WTC11 (cell line): ENCODE data around the gene CAPN15. TPM values are rescaled to one million over a fixed set of nuclear protein-coding genes. Genes with fewer than 3 reads are reported as not detected.

ENCODE experiments used
- ATAC-seq: fragments of 200-7000 bp; cut with Tn5 transposase; 2 replicates; pipeline ENCODE4 v1.10.0; 2021; ENCODE audit warnings: mild to moderate bottlenecking, moderate library complexity
- CTCF ChIA-PET: fragments of 300-600 bp; sonication (Branson Sonifier 250); formaldehyde crosslinking; loops from one replicate; lab custom pipeline; 2021; ENCODE audit warnings: antibody characterized with exemption; lab: Charles Lee
- POLR2A ChIA-PET: fragments of 350-600 bp; sonication (Branson Sonifier 250); formaldehyde crosslinking; loops from one replicate; lab custom pipeline; 2021; ENCODE audit warnings: antibody characterized with exemption; lab: Charles Lee
- DNase-seq: peaks from one replicate; pipeline ENCODE4 v3.0.0; 2021; ENCODE audit warnings: low spot score
- H3K27ac Mint-ChIP-seq: 2 replicates; pipeline ENCODE4 v1.8.0; 2021; ENCODE audit warnings: mixed read lengths
- H3K27me3 Mint-ChIP-seq: 2 replicates; pipeline ENCODE4 v1.8.0; 2021; ENCODE audit warnings: low read depth, mild to moderate bottlenecking, moderate library complexity, mixed read lengths
- H3K36me3 Mint-ChIP-seq: 2 replicates; pipeline ENCODE4 v1.8.0; 2021; ENCODE audit warnings: mixed read lengths
- H3K4me1 Mint-ChIP-seq: 2 replicates; pipeline ENCODE4 v1.8.0; 2022; ENCODE audit warnings: mixed read lengths
- H3K4me3 Mint-ChIP-seq: 2 replicates; pipeline ENCODE4 v1.8.0; 2021; ENCODE audit warnings: mild to moderate bottlenecking, moderate library complexity, mixed read lengths
- H3K9me3 Mint-ChIP-seq: 2 replicates; pipeline ENCODE4 v1.8.0; 2021; ENCODE audit warnings: mixed read lengths
- ATF3 ChIP-seq: sonication (generic); formaldehyde crosslinking; conservative IDR thresholded peaks from 2 replicates; pipeline ENCODE4 v1.8.1; 2022; ENCODE audit warnings: mild to moderate bottlenecking, missing genetic modification reagents
- ATF6 ChIP-seq: sonication (generic); formaldehyde crosslinking; IDR thresholded peaks from 2 replicates; pipeline ENCODE4 v1.8.1; 2023; ENCODE audit warnings: mild to moderate bottlenecking, missing genetic modification reagents
- CTCF ChIP-seq: fragments of 200-600 bp; IDR thresholded peaks from 2 replicates; pipeline ENCODE4 v1.8.0; 2022; ENCODE audit warnings: antibody characterized with exemption
- FOXP4 ChIP-seq: sonication (generic); formaldehyde crosslinking; IDR thresholded peaks from 2 replicates; pipeline ENCODE4 v1.8.0; 2022; ENCODE audit warnings: mild to moderate bottlenecking, missing genetic modification reagents
- GABPB1 ChIP-seq: sonication (generic); formaldehyde crosslinking; IDR thresholded peaks from 2 replicates; pipeline ENCODE4 v1.8.1; 2023; ENCODE audit warnings: mild to moderate bottlenecking, missing genetic modification reagents
- GRHL2 ChIP-seq: fragments of 250-450 bp; sonication (Bioruptor Pico); IDR thresholded peaks from 2 replicates; pipeline ENCODE4 v1.8.0; 2022; ENCODE audit warnings: mild to moderate bottlenecking, moderate library complexity; ENCODE audit not compliant: insufficient replicate concordance, severe bottlenecking
- IRF2 ChIP-seq: sonication (generic); formaldehyde crosslinking; IDR thresholded peaks from 2 replicates; pipeline ENCODE4 v1.8.0; 2022; ENCODE audit warnings: low read depth, missing genetic modification reagents, borderline replicate concordance
- MYBL2 ChIP-seq: sonication (generic); formaldehyde crosslinking; IDR thresholded peaks from 2 replicates; pipeline ENCODE4 v1.8.1; 2023; ENCODE audit warnings: mild to moderate bottlenecking, moderate library complexity, missing genetic modification reagents
- TP53 ChIP-seq: sonication (generic); formaldehyde crosslinking; IDR thresholded peaks from 2 replicates; pipeline ENCODE4 v1.8.1; 2023; ENCODE audit warnings: mild to moderate bottlenecking, missing genetic modification reagents
- ZNF219 ChIP-seq: sonication (generic); formaldehyde crosslinking; IDR thresholded peaks from 2 replicates; pipeline ENCODE4 v1.8.0; 2023; ENCODE audit warnings: missing genetic modification reagents, mild to moderate bottlenecking, borderline replicate concordance
- ZNF263 ChIP-seq: sonication (generic); formaldehyde crosslinking; IDR thresholded peaks from 2 replicates; pipeline ENCODE4 v1.8.1; 2022; ENCODE audit warnings: low read depth, mild to moderate bottlenecking, moderate library complexity, missing genetic modification reagents
- ZNF317 ChIP-seq: sonication (generic); formaldehyde crosslinking; IDR thresholded peaks from 2 replicates; pipeline ENCODE4 v1.8.1; 2023; ENCODE audit warnings: low read depth, mild to moderate bottlenecking, moderate library complexity, missing genetic modification reagents, borderline replicate concordance
- ZNF425 ChIP-seq: fragments of 250-450 bp; sonication (Bioruptor Pico); conservative IDR thresholded peaks from 2 replicates; pipeline ENCODE4 v1.9.0; 2021; ENCODE audit warnings: mild to moderate bottlenecking
- ZNF512 ChIP-seq: sonication (generic); formaldehyde crosslinking; IDR thresholded peaks from 2 replicates; pipeline ENCODE4 v1.8.1; 2022; ENCODE audit warnings: missing genetic modification reagents, borderline replicate concordance
- total RNA-seq: library from RNA; stranded (reverse); gene quantifications from 3 replicates; pipeline ENCODE4 v1.2.3, GENCODE V29; 2021
- TF ChIP-seq, protein P1 (sequence below): sonication (generic); formaldehyde crosslinking; IDR thresholded peaks from 2 replicates; pipeline ENCODE4 v1.8.1; 2022; ENCODE audit warnings: low read depth, missing genetic modification reagents, borderline replicate concordance
- TF ChIP-seq, protein P2 (sequence below): fragments of 250-450 bp; sonication (Bioruptor Pico); IDR thresholded peaks from 2 replicates; pipeline ENCODE4 v1.9.0; 2021; ENCODE audit warnings: mild to moderate bottlenecking
- TF ChIP-seq, protein P3 (sequence below): sonication (generic); formaldehyde crosslinking; IDR thresholded peaks from 2 replicates; pipeline ENCODE4 v1.8.0; 2022; ENCODE audit warnings: mild to moderate bottlenecking, missing genetic modification reagents

CAPN15 gene
- total RNA-seq, 1 experiment from 2014 or later: 110 TPM

DNA sequence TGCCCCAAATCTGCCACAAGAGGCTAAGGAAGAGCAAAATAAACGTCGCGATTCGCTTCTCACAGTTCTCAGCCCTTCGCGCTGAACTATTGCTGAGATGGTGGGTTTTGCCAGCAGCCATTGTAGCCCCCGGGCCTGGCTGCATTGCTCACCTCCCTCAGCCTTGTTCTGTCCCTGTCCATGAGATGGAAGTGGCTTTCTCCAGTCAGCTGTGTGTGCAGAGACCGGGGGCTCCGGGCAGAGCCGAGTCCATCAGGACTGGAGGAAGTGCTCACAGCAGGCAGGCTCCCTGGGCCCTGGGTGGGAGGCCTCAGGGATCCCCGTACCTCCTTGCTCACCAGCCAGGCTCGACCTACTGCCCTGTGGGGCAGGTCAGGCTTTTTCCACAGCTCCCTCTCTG lies 27.6 kb upstream of the CAPN15 start (continued):
- TF ChIP-seq FOXP4 (no peak), ZNF219 (CRISPR knock-in tag) (no peak), ZNF425 (CRISPR knock-in tag) (no peak), MYBL2 (CRISPR knock-in tag) (no peak), ZNF263 (CRISPR knock-in tag) (no peak), ATF3 (no peak)
- TF ChIP-seq, protein P1, sequence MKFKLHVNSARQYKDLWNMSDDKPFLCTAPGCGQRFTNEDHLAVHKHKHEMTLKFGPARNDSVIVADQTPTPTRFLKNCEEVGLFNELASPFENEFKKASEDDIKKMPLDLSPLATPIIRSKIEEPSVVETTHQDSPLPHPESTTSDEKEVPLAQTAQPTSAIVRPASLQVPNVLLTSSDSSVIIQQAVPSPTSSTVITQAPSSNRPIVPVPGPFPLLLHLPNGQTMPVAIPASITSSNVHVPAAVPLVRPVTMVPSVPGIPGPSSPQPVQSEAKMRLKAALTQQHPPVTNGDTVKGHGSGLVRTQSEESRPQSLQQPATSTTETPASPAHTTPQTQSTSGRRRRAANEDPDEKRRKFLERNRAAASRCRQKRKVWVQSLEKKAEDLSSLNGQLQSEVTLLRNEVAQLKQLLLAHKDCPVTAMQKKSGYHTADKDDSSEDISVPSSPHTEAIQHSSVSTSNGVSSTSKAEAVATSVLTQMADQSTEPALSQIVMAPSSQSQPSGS: no peak
- TF ChIP-seq, all 79 proteins: peak for 0

GRCh38 chr16:500709-501108 lies 26.8 kb upstream of the CAPN15 start:
- POLR2A ChIA-PET: no interaction called here

GRCh38 chr16:502179-502943 lies 25.2 kb upstream of the CAPN15 start:
- ChIA-PET CTCF (interaction anchor here (7.6 kb wide), 1 partner anchor 15 kb away, joined by 49 read pairs; no protein-coding TSS in a partner anchor), POLR2A (no interaction called here)
- Mint-ChIP-seq H3K9me3 (no peaks in the 10 kb centered on the region), H3K4me3 (no peak overlapping the region), H3K27me3 (no peaks in the 10 kb centered on the region), H3K27ac (peak overlapping the region; percentile 69), H3K4me1 (peaks cover 3% of the 10 kb centered on the region; the same call in 1 of the 2 replicates), H3K36me3 (peaks cover 4% of the 10 kb centered on the region; the same call in 1 of the 2 replicates)
- ATAC-seq (no peak), DNase-seq (no peak)
- TF ChIP-seq, protein P2, sequence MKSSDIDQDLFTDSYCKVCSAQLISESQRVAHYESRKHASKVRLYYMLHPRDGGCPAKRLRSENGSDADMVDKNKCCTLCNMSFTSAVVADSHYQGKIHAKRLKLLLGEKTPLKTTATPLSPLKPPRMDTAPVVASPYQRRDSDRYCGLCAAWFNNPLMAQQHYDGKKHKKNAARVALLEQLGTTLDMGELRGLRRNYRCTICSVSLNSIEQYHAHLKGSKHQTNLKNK: no peak
- TF ChIP-seq ATF3: no peak
- no peak for TF ChIP-seq GRHL2 (CRISPR knock-in tag)
- TF ChIP-seq, protein P3, sequence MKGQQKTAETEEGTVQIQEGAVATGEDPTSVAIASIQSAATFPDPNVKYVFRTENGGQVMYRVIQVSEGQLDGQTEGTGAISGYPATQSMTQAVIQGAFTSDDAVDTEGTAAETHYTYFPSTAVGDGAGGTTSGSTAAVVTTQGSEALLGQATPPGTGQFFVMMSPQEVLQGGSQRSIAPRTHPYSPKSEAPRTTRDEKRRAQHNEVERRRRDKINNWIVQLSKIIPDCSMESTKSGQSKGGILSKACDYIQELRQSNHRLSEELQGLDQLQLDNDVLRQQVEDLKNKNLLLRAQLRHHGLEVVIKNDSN: no peak
- TF ChIP-seq IRF2 (CRISPR knock-in tag): no peak
- no peak for TF ChIP-seq ZNF512
- TF ChIP-seq ZNF317 (CRISPR knock-in tag): no peak
- TF ChIP-seq CTCF: no peak
- no peak for TF ChIP-seq ATF6 (CRISPR knock-in tag)
- no peak for TF ChIP-seq TP53 (CRISPR knock-in tag)

More at GRCh38 chr16:500709-501108, 26.8 kb upstream of the CAPN15 start:
- Mint-ChIP-seq H3K9me3 (no peaks in the 10 kb centered on the region), H3K27me3 (no peaks in the 10 kb centered on the region), H3K27ac (no peak overlapping the region), H3K4me3 (no peak overlapping the region)
- no peak for ATAC-seq
- CTCF ChIA-PET: interaction anchor here (0.7 to 7.6 kb wide), 7 partner anchors 13 to 138 kb away, joined by 3 to 49 read pairs (median 3); no protein-coding TSS in a partner anchor
- DNase-seq: no peak
- TF ChIP-seq GABPB1 (peak; percentile 74), MYBL2 (CRISPR knock-in tag) (no peak)
- TF ChIP-seq, all 79 proteins: peak for 1
- peaks cover 3% of the 10 kb centered on the region; the same call in 1 of the 2 replicates for H3K4me1 Mint-ChIP-seq
- H3K36me3 Mint-ChIP-seq: peaks cover 4% of the 10 kb centered on the region
